Measurements from ENCODE around the gene PRR13.
"Not testable (repeated sequence)": the region's sequence is repeated elsewhere in the genome, so short reads cannot be mapped to it uniquely, and the experiment has no call there.

DNA sequence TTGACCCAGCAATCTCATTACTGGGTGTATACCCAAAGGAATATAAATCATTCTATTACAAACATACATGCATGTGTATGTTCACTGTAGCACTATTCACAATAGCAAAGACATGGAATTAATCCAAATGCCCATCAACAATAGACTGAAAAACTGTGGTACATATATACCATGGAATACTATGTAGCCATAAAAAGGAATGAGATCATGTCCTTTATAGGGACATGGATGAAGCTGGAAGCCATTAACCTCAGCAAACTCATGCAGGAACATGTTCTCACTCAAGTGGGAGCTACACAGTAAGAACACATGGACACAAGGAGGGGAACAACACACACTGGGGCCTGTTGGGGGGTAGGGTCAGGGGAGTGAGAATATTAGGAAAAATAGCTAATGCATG, 2.0 kb upstream of the PRR13 start:
- TF ChIP-seq, protein P1, sequence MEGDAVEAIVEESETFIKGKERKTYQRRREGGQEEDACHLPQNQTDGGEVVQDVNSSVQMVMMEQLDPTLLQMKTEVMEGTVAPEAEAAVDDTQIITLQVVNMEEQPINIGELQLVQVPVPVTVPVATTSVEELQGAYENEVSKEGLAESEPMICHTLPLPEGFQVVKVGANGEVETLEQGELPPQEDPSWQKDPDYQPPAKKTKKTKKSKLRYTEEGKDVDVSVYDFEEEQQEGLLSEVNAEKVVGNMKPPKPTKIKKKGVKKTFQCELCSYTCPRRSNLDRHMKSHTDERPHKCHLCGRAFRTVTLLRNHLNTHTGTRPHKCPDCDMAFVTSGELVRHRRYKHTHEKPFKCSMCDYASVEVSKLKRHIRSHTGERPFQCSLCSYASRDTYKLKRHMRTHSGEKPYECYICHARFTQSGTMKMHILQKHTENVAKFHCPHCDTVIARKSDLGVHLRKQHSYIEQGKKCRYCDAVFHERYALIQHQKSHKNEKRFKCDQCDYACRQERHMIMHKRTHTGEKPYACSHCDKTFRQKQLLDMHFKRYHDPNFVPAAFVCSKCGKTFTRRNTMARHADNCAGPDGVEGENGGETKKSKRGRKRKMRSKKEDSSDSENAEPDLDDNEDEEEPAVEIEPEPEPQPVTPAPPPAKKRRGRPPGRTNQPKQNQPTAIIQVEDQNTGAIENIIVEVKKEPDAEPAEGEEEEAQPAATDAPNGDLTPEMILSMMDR (IDR thresholded peaks at IDR 0.05; ENCODE audit: poor library complexity): not testable (repeated sequence)
- not testable (repeated sequence) for TF ChIP-seq EZH2 (IDR thresholded peaks at IDR 0.05; ENCODE audit: borderline replicate concordance); EZH2phosphoT487 (IDR thresholded peaks at IDR 0.05; ENCODE audit: low read depth, severe bottlenecking, unreplicated experiment)
